ENCODE data around the gene BICC1.
"Not testable (repeated sequence)": the region's sequence is repeated elsewhere in the genome, so short reads cannot be mapped to it uniquely, and the experiment has no call there.

Gene BICC1

DNA sequence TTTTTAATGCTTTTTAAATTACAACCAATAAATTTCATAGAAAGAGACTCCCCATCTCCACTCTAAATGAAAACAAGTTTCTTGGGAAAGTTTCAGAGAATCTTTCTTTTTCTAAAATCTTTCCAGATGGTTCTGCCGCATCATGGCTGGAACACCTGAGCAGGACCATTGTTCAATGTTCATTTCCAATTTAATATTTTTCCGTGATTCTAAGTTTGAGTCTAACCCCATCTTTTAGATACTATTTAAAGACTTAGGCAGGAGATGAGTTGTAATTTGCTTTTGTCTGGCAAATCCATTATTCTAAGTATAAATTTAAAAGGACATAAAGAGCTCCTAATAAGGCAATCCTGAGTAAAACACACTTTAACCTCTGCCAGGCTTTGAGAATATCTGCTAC, 325.2 kb downstream of the BICC1 start:
- no peak for DNase-seq

DNA sequence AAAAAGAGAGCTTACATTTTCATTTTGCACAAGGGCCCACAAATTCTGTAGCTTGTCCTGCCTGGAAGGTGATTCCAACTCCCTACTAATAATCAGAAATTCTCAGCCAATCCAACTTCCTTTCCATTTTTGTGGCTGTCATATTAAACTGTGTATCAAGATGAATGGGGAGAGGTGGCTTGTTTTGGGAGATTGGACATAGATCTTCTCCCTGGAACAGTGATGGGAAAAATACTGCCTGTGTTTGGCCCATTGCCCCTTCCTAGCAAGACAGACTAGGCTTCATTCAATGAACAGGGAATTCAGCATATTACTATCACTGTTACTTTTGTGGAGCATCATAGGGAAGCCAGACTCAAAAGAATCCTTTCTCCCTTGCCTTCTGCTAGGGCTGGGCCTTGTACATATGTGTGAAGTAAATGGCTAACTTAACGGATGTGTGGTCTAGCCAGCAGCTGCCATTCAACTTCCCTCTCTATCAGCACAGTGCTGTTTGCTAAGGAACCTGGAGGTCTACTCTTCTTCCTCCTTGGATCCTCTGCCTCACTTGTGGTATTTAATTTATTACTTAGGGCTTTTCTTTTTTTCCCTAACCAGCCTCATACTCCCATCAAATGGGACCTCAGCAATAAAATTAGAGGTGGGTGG, 326.0 kb downstream of the BICC1 start:
- no peak for DNase-seq

DNA sequence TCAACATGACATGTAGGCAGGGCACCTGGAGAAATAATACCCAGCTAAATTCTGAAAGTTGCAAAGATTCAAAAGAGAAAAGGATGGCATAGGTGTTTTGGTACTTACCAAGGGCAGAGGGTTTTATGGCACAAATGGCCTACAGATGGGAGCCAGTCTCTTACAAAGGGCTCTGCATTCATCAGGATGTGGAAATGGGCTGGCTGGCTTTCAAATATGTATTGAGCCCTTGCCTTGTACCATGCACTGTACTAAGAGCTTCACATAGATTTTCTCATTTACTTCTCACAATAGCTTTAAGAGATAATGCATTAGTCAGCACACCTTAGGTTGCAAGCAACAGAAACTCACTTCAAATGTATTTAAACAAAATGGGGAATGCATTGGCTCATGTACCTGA, 327.1 kb downstream of the BICC1 start:
- DNase-seq = no peak

DNA sequence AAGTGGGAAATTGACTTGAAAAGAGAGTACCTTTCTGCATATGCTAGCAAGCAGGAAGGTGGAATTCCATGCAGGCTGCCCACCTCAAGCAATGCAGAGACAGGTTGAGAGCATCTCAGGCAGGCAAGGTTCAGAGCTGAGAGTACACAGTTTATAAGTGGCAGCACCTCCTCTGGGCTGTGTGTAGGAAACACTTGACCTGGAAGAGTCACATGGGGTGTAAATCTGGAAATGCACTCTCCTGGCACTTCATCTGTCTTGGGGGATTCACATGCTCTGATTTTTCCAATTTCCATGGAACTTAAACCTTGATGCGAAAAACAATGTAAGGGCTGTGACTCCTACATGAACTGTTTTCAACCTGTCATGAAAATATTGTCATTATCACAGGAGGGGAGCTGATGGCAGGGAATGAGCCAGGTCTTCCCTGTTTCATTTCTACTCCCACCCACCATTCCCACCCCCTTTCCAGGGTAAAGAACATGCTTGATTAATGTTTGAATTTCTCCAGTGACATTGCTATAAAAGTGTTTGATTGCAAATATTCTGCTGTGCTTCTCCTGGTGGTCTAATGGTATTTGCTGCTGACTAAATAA, 328.3 kb downstream of the BICC1 start:
- DNase-seq = no peak

DNA sequence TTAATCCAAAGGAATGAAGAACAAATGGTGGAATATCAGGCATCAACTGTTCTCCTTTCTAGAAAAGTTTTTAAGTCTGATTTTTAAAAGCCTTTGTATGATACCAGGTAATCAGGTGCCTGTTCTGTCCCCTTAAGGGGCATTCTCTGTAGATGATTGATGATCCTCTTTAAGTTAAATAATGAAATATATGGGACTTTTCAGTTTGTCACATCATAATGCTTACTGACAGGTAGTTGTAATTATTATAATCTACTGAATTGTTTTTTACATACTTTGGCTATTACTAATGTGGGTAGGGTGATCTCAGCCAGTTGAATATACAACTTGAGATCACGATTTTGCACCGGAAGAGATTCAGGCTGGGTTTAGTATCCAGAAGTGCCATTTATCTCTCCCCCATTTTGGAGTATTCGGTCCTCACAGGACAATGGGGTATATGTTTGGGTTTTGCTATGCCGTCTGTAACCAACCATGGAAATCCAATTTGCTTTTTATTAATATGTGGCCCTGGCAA, 330.2 kb downstream of the BICC1 start:
- no peak for DNase-seq

DNA sequence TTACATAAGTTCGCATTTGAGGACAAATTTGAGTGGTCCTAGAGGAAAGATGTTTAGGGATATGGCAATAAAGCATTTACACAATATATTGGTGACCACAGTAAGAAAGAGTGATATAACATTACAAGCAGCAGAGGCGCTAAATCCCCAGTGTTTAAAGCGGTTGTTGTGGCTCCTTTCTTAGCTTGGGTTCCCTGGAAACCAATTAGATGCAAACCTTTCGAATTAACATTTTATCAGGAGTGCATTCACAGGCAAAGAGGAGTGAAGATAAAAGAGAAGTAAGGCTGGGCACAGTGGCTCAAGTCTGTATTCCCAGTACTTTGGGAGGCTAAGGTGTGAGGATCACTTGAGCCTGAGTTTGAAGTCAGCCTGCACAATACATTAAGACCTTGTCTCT, 331.1 kb downstream of the BICC1 start:
- no peak for DNase-seq

DNA sequence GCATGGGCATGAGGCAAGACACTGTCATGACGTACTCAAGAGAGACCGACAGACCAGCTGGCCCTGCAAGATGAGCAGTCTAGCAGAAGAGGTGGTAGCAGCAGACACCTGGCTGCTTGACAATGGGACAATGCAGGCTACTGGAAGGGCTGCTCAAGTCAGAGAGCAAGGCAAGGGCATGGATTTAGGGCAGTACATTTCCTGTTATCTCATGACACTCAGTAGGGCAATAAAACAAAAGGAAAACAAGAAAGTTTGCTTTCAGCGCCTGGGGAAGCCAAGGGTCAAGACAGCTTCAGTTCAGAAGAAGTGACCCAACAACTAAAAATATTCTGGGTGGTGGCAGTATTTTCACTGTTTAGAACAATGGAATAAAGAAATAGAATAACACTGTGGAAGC, 332.0 kb downstream of the BICC1 start:
- no peak for DNase-seq

DNA sequence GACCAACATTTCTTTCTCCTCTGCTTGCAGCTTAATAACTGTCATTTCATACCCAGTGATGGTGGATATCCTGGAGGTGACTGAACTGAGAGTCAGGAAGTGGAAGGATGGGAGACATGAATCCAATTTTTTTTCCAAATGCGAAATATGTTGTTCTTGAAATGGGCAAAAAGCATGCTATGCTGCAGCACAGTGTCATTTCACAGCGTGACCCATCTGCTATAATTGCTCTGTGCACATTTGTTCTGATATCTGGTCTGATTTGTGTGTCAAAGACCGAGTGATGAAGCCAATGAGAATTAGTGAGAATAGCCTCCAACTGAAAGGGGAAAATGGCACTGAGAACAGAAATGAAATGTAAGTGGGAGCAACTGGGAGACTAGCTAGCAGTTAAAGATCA, 334.2 kb downstream of the BICC1 start:
- no peak for DNase-seq

DNA sequence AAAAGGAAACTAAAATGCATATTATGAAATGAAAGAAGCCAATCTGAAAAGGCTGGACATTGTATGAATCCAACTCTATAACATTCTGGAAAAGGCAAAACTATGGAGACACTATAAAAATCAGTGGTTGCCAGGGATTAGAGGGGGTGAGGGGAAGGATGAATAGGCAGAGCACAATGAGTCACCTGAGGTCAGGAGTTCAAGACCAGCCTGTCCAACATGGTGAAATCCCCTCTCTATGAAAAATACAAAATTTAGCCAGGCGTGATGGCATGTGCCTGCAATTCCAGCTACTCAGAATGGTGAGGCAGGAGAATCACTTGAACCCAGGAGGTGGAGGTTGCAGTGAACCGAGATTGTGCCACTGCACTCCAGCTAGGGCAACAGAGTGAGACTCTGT, 338.9 kb downstream of the BICC1 start:
- DNase-seq = no peak

DNA sequence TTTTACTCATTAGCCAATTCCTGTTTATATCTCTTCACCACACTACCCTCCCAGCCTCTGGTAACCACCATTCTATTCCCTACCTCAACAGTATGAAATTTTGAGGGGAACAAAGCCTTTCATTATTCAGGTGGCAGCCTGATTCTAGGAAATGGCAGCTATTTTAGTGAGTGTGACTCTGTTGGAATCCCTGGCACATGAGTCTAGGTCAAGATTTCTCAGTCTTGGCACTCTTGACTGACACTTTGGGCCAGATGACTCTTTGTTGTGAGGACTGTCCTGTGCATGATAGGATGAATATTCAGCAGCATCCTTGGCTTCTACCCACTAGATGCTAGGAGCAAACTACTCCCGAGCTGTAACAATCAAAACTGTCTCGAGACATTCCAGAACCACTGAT, 341.0 kb downstream of the BICC1 start:
- no peak for DNase-seq

DNA sequence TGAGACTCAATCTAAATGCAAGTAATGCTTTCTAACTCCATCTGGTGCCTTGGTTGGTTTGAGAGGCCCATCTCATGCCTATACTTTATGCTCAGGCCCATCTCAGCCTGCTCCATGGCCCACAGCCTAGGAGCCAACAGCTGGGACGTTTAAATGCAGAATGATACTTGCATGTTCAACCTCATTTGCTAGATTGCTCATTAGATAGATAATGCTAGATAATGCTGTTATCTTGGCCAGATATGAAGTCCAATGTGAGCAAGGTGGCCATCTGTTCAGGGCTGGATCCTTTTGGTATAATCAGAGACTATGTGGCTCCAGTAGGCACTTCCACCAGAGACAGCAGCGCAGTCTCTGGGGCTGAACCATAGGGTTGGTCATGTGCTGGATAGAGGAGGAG, 342.1 kb downstream of the BICC1 start:
- no peak for DNase-seq

DNA sequence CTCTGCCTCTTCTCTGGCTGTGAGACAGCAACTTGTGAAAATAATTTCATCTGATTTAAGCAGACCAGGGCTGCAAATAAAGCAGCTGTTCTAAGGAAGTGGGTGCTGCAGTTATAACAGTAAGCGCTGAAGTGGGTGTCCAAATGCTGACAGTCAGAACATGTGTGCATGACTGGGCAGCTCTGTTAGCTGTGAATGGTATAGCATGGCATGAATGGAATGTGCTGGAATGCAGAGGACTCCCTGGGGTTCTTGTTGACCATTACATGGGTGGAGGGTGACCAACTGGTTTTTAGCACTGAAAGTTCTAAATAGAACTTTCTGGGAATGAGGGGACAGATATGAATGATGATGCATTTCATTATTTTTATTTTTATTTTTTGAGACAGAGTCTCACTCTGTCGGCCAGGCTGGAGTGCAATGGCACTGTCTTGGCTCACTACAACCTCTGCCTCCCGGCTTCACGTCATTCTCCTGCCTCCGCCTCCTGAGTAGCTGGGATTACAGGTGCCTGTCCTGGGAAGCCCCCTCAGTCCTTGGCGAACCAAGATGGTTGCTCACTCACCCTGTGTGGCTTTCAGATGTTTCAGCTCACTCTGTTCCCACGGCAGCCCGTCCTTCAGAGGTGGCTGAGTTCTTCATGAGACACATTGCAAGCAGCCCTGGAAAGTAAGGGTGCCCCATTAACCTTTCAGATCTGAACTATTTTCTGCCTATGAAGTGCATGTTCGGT, 344.0 kb downstream of the BICC1 start:
- DNase-seq = no peak

DNA sequence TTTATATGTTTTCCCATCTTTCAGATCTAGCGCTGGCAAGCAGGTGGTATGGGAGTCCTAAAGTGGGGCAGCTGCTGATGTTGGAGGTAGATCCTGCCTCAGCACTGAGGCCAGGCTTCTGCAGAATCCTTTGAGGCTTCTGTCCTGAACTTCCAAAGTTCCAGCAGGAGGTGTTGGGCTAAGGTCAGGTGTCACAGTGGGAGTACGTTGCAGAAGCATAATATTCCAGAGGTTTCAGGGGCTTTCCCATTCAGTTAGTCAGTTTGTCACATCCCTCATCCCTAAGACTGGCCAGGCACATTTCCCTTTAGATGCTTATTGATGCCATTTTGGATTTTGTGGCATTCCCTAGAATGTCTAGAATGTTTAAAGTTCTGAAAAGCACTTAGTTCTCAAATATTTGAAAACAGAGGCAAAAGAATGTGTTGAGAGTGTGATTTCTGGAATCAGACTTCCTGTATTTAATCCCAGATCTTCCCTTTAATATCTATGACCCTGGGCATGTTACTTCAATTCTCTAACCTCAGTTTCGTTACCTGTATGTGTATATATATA, 344.7 kb downstream of the BICC1 start:
- no peak for DNase-seq

DNA sequence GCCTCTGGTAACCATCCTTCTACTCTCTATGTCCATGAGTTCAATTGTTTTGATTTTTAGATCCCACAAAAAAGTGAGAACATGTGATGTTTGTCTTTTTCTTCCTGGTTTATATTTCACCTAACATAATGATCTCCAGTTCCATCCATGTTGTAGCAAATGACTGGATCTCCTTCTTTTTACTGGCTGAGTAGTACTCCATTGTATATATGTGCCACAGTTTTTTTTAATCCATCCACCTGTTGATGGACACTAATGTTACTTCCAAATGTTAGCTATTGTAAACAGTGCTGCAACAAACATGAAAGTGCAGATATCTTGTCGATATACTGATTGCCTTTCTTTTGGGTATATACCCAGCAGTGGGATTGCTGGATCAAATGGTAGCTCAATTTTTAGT, 345.5 kb downstream of the BICC1 start:
- DNase-seq = not testable (repeated sequence)

DNA sequence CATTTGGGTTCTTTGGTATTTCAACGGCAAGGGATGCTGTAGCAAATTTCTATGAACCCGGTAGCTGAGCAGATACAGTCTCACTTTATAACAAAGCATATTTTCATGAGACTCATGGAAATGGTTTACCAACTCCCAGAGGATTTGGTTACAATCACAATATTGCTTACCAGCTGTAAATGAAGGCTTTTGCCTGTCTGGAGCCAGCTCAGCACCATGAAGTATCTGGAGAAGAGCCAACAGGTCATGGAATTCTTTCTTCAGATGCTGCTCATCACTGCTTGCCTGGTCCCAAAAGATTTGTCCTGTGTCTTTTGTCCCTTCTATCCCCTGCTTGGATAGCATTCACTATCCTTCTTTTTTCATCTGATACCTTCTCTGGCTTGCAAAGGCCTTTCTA, 346.9 kb downstream of the BICC1 start:
- no peak for DNase-seq

DNA sequence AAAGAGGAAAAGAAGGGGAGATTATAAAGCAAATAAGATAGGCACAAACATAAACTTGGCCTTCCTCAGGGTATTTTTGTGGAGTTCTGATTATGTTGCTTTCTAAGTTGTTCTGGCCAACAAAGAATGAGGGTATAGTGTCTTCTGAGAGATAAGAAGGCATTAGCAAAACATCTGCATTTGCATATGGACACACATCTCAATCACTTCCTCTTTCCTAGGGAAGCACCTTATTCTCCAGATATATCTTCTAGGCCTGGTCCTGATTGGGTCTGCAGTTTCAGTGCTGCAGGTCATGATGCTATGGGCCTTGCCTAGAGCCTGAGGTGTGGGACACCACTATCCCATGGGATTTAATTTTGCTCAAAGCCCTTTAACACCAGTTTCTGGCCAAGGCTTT, 355.0 kb downstream of the BICC1 start:
- no peak for DNase-seq

DNA sequence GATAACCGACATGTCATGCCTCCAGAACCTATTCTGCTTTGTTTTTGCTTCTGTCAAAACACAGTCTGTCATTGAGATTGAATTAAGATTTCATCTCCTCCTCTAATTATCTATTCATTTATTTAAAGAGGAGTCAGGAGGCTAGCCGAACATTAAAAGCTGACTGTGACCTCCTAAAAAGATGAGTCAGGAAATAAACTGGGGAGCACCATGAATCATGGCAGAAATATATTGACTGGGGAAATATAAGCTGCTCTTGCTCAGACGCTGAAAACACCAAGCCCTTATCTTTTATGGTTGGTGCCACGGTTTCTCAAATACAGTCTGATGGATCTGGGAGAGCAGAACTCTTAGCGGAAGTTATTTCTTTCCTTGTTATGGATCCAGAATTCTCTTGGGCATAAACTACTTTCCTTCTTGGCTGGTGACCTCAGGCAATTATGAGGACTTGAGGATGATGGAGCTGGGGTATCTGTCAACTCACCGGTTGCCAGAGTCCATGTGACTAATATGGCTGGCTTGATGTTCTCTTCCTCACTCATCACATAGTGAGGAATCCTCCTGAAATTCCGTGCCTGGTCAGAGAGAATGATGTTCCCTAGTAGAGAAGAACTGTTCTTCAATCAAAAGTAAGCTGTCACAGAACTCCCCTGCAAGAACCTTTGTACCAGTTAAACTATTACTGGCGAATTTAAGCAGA, 356.2 kb downstream of the BICC1 start:
- no peak for DNase-seq

DNA sequence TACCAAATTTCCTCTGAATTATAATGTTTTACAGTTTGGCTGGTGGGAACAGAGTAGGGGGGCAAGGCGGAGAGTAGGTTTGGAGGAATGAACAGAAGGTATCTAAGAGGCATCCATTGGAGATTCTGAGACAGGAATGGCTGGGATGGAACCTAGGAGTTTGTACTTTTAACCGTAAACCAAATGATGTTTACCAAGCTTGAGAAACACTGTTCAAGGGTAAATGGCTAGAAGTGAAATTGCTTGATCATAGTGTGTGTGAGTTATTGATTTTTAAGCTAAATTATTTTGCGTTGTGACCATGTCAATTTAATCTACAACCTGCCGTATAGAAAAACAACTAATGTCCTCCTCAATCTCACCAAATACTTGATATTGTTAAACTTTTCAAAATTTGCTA, 357.4 kb downstream of the BICC1 start:
- DNase-seq = no peak

DNA sequence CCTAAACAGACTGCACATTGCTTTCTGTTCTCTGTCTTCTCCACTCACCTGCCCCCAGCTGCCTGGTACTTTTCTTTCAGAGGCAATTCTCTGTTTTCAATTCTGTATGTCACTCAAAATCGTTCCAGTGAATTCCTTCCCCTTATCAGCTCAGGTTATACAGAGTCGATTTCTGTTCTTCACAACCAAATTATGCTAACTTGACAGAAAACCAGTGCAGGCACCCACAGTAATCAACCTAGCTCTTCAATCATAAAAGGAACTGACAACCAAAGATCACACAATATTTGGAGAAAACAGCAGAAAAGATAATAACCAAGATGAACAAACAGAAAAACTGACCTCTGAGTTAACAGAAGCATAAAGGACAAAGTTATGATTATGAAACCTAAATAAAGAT, 360.5 kb downstream of the BICC1 start:
- no peak for DNase-seq
